A549 (cell line): ENCODE measurements around the gene RGS9BP.

Experiments used
- CBX2 ChIP-seq: fragments of 200-600 bp; sonication (generic); IDR thresholded peaks from 2 replicates; pipeline ENCODE4 v1.6.1; 2016; ENCODE audit warnings: low read depth, mild to moderate bottlenecking, borderline replicate concordance
- CHD2 ChIP-seq: fragments of 150-350 bp; IDR thresholded peaks from 2 replicates; pipeline ENCODE4 v1.6.1; 2014; ENCODE audit warnings: low read length; ENCODE audit not compliant: partially characterized antibody
- EP300 ChIP-seq, 2 experiments: fragments of >200 bp; sonication (Bioruptor Twin); formaldehyde crosslinking; IDR thresholded peaks; 2 replicates in 1 of 2; 3 replicates in 1 of 2; pipeline ENCODE4 v1.6.1; 2016 to 2017
- HDAC2 ChIP-seq: fragments of 200-600 bp; sonication (generic); IDR thresholded peaks from 2 replicates; pipeline ENCODE4 v1.6.1; 2016
- KDM1A ChIP-seq: fragments of 200-600 bp; sonication (generic); IDR thresholded peaks from 2 replicates; pipeline ENCODE4 v1.6.1; 2016; ENCODE audit warnings: low read depth, mild to moderate bottlenecking
- POLR2A ChIP-seq: IDR thresholded peaks from 2 replicates; pipeline ENCODE4 v1.6.1; 2012; ENCODE audit warnings: mild to moderate bottlenecking, low read length
- ZSCAN20 ChIP-seq: fragments of 250-450 bp; sonication (Bioruptor Pico); IDR thresholded peaks from 2 replicates; pipeline ENCODE4 v1.8.0; 2022; ENCODE audit warnings: mild to moderate bottlenecking, moderate library complexity
- TF ChIP-seq, protein P1 (sequence below): fragments of >200 bp; sonication (Bioruptor Twin); formaldehyde crosslinking; IDR thresholded peaks from 3 replicates; pipeline ENCODE4 v1.5.1; 2016
- TF ChIP-seq, protein P2 (sequence below): fragments of 200-600 bp; sonication (generic); IDR thresholded peaks from 2 replicates; pipeline ENCODE4 v1.6.1; 2016; ENCODE audit warnings: antibody characterized with exemption, mild to moderate bottlenecking, moderate library complexity

DNA sequence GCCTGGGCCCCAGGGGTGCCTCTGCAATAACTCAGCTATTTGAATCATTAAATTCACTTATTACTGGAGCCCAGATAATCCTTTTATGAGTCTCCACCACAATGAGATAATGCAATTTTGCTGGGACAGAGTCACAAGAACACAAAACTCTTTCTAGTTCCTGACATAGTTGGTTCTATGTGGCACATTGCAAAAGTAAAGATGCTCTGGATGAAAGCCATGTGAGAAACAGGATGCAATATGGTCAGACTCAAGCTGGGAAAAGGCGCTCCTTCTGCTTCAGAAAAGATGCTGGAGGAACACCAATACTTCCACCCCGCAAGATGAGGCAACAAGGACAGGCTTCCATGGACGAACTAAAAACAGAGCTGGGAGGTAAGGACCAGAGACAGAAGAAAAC, 6.3 kb upstream of the RGS9BP start:
- TF ChIP-seq POLR2A (no peak), CHD2 (no peak), KDM1A (no peak), CBX2 (no peak), ZSCAN20 (CRISPR knock-in tag) (no peak), EP300 (IDR thresholded peaks at IDR 0.05) (no peak), HDAC2 (no peak)
- TF ChIP-seq, protein P1, sequence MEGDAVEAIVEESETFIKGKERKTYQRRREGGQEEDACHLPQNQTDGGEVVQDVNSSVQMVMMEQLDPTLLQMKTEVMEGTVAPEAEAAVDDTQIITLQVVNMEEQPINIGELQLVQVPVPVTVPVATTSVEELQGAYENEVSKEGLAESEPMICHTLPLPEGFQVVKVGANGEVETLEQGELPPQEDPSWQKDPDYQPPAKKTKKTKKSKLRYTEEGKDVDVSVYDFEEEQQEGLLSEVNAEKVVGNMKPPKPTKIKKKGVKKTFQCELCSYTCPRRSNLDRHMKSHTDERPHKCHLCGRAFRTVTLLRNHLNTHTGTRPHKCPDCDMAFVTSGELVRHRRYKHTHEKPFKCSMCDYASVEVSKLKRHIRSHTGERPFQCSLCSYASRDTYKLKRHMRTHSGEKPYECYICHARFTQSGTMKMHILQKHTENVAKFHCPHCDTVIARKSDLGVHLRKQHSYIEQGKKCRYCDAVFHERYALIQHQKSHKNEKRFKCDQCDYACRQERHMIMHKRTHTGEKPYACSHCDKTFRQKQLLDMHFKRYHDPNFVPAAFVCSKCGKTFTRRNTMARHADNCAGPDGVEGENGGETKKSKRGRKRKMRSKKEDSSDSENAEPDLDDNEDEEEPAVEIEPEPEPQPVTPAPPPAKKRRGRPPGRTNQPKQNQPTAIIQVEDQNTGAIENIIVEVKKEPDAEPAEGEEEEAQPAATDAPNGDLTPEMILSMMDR, result no peak
- TF ChIP-seq, protein P2, sequence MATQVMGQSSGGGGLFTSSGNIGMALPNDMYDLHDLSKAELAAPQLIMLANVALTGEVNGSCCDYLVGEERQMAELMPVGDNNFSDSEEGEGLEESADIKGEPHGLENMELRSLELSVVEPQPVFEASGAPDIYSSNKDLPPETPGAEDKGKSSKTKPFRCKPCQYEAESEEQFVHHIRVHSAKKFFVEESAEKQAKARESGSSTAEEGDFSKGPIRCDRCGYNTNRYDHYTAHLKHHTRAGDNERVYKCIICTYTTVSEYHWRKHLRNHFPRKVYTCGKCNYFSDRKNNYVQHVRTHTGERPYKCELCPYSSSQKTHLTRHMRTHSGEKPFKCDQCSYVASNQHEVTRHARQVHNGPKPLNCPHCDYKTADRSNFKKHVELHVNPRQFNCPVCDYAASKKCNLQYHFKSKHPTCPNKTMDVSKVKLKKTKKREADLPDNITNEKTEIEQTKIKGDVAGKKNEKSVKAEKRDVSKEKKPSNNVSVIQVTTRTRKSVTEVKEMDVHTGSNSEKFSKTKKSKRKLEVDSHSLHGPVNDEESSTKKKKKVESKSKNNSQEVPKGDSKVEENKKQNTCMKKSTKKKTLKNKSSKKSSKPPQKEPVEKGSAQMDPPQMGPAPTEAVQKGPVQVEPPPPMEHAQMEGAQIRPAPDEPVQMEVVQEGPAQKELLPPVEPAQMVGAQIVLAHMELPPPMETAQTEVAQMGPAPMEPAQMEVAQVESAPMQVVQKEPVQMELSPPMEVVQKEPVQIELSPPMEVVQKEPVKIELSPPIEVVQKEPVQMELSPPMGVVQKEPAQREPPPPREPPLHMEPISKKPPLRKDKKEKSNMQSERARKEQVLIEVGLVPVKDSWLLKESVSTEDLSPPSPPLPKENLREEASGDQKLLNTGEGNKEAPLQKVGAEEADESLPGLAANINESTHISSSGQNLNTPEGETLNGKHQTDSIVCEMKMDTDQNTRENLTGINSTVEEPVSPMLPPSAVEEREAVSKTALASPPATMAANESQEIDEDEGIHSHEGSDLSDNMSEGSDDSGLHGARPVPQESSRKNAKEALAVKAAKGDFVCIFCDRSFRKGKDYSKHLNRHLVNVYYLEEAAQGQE, result no peak
